PC-3 (cell line): ENCODE data around the gene TMEM69.

Experiments used
- EZH2 ChIP-seq: fragments of 300-600 bp; sonication (generic); IDR thresholded peaks from one replicate; pipeline ENCODE4 v1.6.1; 2017; ENCODE audit warnings: antibody characterized with exemption, mild to moderate bottlenecking, low read length; ENCODE audit not compliant: unreplicated experiment
- EZH2phosphoT487 ChIP-seq: fragments of 300-600 bp; sonication (generic); IDR thresholded peaks from 2 replicates; pipeline ENCODE4 v1.6.1; 2018; ENCODE audit warnings: mild to moderate bottlenecking, antibody characterized with exemption, low read length, borderline replicate concordance
- TF ChIP-seq, protein P1 (sequence below): fragments of 300-600 bp; sonication (generic); conservative IDR thresholded peaks from 2 replicates; pipeline ENCODE4 v1.5.1; 2017; ENCODE audit warnings: antibody characterized with exemption, low read depth, mild to moderate bottlenecking, low read length

DNA sequence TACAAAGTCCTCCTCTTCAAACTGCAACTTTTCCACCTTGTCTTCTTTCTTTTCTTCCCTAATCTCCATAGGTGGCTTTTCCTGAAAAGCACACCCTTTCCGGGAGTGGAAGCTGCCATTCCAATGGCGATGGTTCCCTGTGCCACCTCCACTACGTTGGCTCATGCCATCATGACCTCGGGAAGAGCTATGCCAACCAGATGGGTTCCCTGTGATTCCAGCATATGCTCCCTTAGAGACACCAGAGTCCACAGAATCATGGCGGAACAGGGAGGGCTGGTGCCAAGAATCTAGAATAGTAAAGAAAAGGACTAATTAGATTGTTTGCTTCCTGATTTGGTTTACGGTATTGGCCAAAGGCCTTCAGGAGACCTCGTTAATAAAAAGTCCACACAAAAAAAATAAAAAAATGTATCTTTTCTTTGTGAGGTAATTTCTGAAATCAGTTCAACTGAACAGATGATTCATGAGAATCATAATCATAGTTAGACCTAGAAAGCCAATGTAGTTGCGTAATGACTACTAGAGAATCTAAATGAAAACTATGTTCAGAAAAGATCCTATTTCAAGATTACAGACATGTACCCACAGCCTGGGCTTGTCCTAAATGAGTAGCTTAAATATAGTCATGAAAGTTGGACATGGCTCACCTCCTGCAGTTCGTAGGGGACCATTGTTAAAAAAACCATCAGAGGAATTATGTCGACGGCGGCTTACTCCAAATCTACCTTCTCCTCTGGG lies 33.3 kb upstream of the TMEM69 start:
- TF ChIP-seq, protein P1, sequence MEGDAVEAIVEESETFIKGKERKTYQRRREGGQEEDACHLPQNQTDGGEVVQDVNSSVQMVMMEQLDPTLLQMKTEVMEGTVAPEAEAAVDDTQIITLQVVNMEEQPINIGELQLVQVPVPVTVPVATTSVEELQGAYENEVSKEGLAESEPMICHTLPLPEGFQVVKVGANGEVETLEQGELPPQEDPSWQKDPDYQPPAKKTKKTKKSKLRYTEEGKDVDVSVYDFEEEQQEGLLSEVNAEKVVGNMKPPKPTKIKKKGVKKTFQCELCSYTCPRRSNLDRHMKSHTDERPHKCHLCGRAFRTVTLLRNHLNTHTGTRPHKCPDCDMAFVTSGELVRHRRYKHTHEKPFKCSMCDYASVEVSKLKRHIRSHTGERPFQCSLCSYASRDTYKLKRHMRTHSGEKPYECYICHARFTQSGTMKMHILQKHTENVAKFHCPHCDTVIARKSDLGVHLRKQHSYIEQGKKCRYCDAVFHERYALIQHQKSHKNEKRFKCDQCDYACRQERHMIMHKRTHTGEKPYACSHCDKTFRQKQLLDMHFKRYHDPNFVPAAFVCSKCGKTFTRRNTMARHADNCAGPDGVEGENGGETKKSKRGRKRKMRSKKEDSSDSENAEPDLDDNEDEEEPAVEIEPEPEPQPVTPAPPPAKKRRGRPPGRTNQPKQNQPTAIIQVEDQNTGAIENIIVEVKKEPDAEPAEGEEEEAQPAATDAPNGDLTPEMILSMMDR = no peak
- TF ChIP-seq EZH2 (no peak), EZH2phosphoT487 (no peak)
